Hypothalamus (tissue), 51 donors: ENCODE results near the gene PLXNA4.

ENCODE experiments used
- DNase-seq, 51 donors: peaks; one replicate each; lab custom pipeline; 2025; lab: John Stamatoyannopoulos, UW

PLXNA4 gene

GRCh38 chr7:132292803-132293202 is 283.5 kb downstream of the PLXNA4 start:
- DNase-seq = no peak

- no peak for DNase-seq
Observed at GRCh38 chr7:132291481-132291880, 284.8 kb downstream of the PLXNA4 start.

GRCh38 chr7:132290021-132290420 is 286.2 kb downstream of the PLXNA4 start:
- DNase-seq = no peak

GRCh38 chr7:132286836-132287235 is 289.4 kb downstream of the PLXNA4 start:
- no peak for DNase-seq

- DNase-seq = no peak
Observed at GRCh38 chr7:132280335-132280734, 295.9 kb downstream of the PLXNA4 start.

GRCh38 chr7:132279718-132280117 is 296.6 kb downstream of the PLXNA4 start:
- DNase-seq = no peak

- peak in 1 of 51 donors; percentile 38 for DNase-seq
Observed at GRCh38 chr7:132276976-132277725, 299.1 kb downstream of the PLXNA4 start.

GRCh38 chr7:132276234-132276630 is 300.0 kb downstream of the PLXNA4 start:
- DNase-seq = no peak

GRCh38 chr7:132275416-132276233 is 300.6 kb downstream of the PLXNA4 start:
- no peak for DNase-seq

- no peak for DNase-seq
Observed at GRCh38 chr7:132272763-132273371, 303.4 kb downstream of the PLXNA4 start.

- DNase-seq = no peak
Observed at GRCh38 chr7:132270517-132270916, 305.8 kb downstream of the PLXNA4 start.

GRCh38 chr7:132269718-132270117 is 306.6 kb downstream of the PLXNA4 start:
- no peak for DNase-seq

GRCh38 chr7:132263151-132263550 is 313.1 kb downstream of the PLXNA4 start:
- DNase-seq = no peak

- no peak for DNase-seq
Observed at GRCh38 chr7:132262160-132262470, 314.2 kb downstream of the PLXNA4 start.

- DNase-seq = no peak
Observed at GRCh38 chr7:132261327-132262159, 314.7 kb downstream of the PLXNA4 start.

GRCh38 chr7:132258231-132258630 is 318.0 kb downstream of the PLXNA4 start:
- peak in 1 of 51 donors; percentile 4 for DNase-seq

GRCh38 chr7:132257253-132257652 is 319.0 kb downstream of the PLXNA4 start:
- DNase-seq = no peak

- DNase-seq = no peak
Observed at GRCh38 chr7:132256721-132257212, 319.5 kb downstream of the PLXNA4 start.

- DNase-seq = no peak
Observed at GRCh38 chr7:132255898-132256297, 320.4 kb downstream of the PLXNA4 start.

GRCh38 chr7:132255115-132255797 is 321.0 kb downstream of the PLXNA4 start:
- no peak for DNase-seq
